Prostate gland (tissue), 2 donors: Measurements from ENCODE around the gene DSEL.

Experiments
- CTCF ChIP-seq, 4 experiments: fragments of 200-600 bp in 2 of 4; fragments of 450-650 bp in 2 of 4; sonication (generic) in 2 of 4; IDR thresholded peaks; 1 replicate in 3 of 4; 2 replicates in 1 of 4; pipeline ENCODE4 v1.5.1; 2016 to 2019; ENCODE audit warnings: antibody characterized with exemption in 4 of 4, mild to moderate bottlenecking in 2 of 4, moderate library complexity in 2 of 4
- POLR2A ChIP-seq: fragments of 450-650 bp; IDR thresholded peaks from one replicate; pipeline ENCODE4 v1.6.1; 2016; ENCODE audit warnings: antibody characterized with exemption, mild to moderate bottlenecking
- POLR2AphosphoS5 ChIP-seq: sonication (generic); formaldehyde crosslinking; IDR thresholded peaks from one replicate; pipeline ENCODE4 v1.6.1; 2017; ENCODE audit warnings: antibody characterized with exemption

DNA sequence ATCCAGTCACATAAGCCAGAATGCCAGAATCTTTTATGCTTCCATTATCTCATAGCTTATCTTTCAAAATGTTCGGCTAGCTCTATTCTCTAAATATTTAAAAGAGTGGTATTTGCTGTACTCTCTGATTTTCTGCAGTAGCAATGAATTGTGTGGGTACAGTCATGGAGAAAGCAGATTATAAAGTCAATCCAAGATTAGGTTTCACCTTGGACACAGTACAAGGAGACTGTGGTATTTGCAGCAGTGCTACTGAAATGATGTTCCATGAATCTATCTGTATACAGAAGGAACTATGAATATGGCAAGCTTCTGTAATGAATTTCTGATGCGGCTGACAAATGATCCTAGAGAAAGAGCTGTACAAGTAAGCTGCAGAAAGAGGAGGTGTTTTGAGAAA lies 15.4 kb upstream of the DSEL start:
- TF ChIP-seq CTCF (IDR thresholded peaks at IDR 0.05): no peak
- no peak for TF ChIP-seq POLR2A
- TF ChIP-seq POLR2AphosphoS5: no peak
